ENCODE results near the gene SMIM1.
"Not testable (repeated sequence)": the region's sequence is repeated elsewhere in the genome, so short reads cannot be mapped to it uniquely, and the experiment has no call there.

The SMIM1 gene

GRCh38 chr1:3747903-3748302 is 24.6 kb upstream of the SMIM1 start:
- Histone ChIP-seq H3K4me2 (ENCODE audit: low read length) (peak overlapping the region; percentile 84), H3K27me3 (ENCODE audit: control insufficient read depth, insufficient read depth, low read length) (peaks cover 19% of the 10 kb centered on the region), H3K4me3 (ENCODE audit: low read length) (peak overlapping the region; percentile 77), H3K36me3 (ENCODE audit: insufficient read depth, low read length) (peaks cover under 1% of the 10 kb centered on the region), H3K9me3 (replicated peaks; ENCODE audit: low read length) (no peaks in the 10 kb centered on the region), H3K9ac (ENCODE audit: low read depth, low read length) (peak overlapping the region; percentile 80), H3K4me1 (ENCODE audit: control insufficient read depth, insufficient read depth, low read length) (peaks cover 20% of the 10 kb centered on the region)

GRCh38 chr1:3748316-3748900 is 24.1 kb upstream of the SMIM1 start:
- H3K27me3 ChIP-seq (ENCODE audit: control insufficient read depth, insufficient read depth, low read length), result peaks cover 21% of the 10 kb centered on the region
- H3K9ac ChIP-seq (ENCODE audit: low read depth, low read length); H3K9me3 ChIP-seq (replicated peaks; ENCODE audit: low read length); H3K36me3 ChIP-seq (ENCODE audit: insufficient read depth, low read length); H3K4me2 ChIP-seq (ENCODE audit: low read length); H3K4me3 ChIP-seq (ENCODE audit: low read length): not testable (repeated sequence)
- H3K4me1 ChIP-seq (ENCODE audit: control insufficient read depth, insufficient read depth, low read length), result peaks cover 20% of the 10 kb centered on the region

GRCh38 chr1:3749512-3749911 is 23.0 kb upstream of the SMIM1 start:
- no peak overlapping the region for H3K4me3 ChIP-seq (ENCODE audit: low read length)
- no peaks in the 10 kb centered on the region for H3K36me3 ChIP-seq (ENCODE audit: insufficient read depth, low read length)
- peaks cover 20% of the 10 kb centered on the region for H3K4me1 ChIP-seq (ENCODE audit: control insufficient read depth, insufficient read depth, low read length)
- H3K9ac ChIP-seq (ENCODE audit: low read depth, low read length), result no peak overlapping the region
- no peaks in the 10 kb centered on the region for H3K9me3 ChIP-seq (replicated peaks; ENCODE audit: low read length)
- no peak overlapping the region for H3K4me2 ChIP-seq (ENCODE audit: low read length)
- H3K27me3 ChIP-seq (ENCODE audit: control insufficient read depth, insufficient read depth, low read length), result peaks cover 27% of the 10 kb centered on the region

GRCh38 chr1:3750741-3751140 is 21.8 kb upstream of the SMIM1 start:
- Histone ChIP-seq H3K4me3 (ENCODE audit: low read length) (no peak overlapping the region), H3K27me3 (ENCODE audit: control insufficient read depth, insufficient read depth, low read length) (peaks cover 34% of the 10 kb centered on the region), H3K9ac (ENCODE audit: low read depth, low read length) (no peak overlapping the region), H3K36me3 (ENCODE audit: insufficient read depth, low read length) (no peaks in the 10 kb centered on the region), H3K4me2 (ENCODE audit: low read length) (no peak overlapping the region), H3K4me1 (ENCODE audit: control insufficient read depth, insufficient read depth, low read length) (peaks cover 19% of the 10 kb centered on the region), H3K9me3 (replicated peaks; ENCODE audit: low read length) (no peaks in the 10 kb centered on the region)

GRCh38 chr1:3752400-3752945 is 20.1 kb upstream of the SMIM1 start, which contains the start of gene CCDC27:
TSS of gene CCDC27 (plus strand) at chr1:3752450. CDS start at chr1:3752482, 32 bp downstream.
- Histone ChIP-seq H3K27me3 (ENCODE audit: control insufficient read depth, insufficient read depth, low read length) (peaks cover 42% of the 10 kb centered on the region), H3K36me3 (ENCODE audit: insufficient read depth, low read length) (no peaks in the 10 kb centered on the region), H3K4me1 (ENCODE audit: control insufficient read depth, insufficient read depth, low read length) (peaks cover 6% of the 10 kb centered on the region), H3K9ac (ENCODE audit: low read depth, low read length) (no peak within 1 kb of the TSS), H3K4me3 (ENCODE audit: low read length) (no peak within 1 kb of the TSS), H3K4me2 (ENCODE audit: low read length) (no peak within 1 kb of the TSS), H3K9me3 (replicated peaks; ENCODE audit: low read length) (no peaks in the 10 kb centered on the region)

GRCh38 chr1:3753656-3754454 is 18.7 kb upstream of the SMIM1 start:
- H3K27me3 ChIP-seq (ENCODE audit: control insufficient read depth, insufficient read depth, low read length), result peaks cover 42% of the 10 kb centered on the region
- H3K4me3 ChIP-seq (ENCODE audit: low read length), result no peak overlapping the region
- no peak overlapping the region for H3K4me2 ChIP-seq (ENCODE audit: low read length)
- no peaks in the 10 kb centered on the region for H3K9me3 ChIP-seq (replicated peaks; ENCODE audit: low read length)
- no peaks in the 10 kb centered on the region for H3K4me1 ChIP-seq (ENCODE audit: control insufficient read depth, insufficient read depth, low read length)
- H3K9ac ChIP-seq (ENCODE audit: low read depth, low read length), result no peak overlapping the region
- H3K36me3 ChIP-seq (ENCODE audit: insufficient read depth, low read length), result no peaks in the 10 kb centered on the region

- Histone ChIP-seq H3K4me3 (ENCODE audit: low read length) (no peak overlapping the region), H3K9ac (ENCODE audit: low read depth, low read length) (no peak overlapping the region)
These were observed 16.2 kb upstream of the SMIM1 start for GRCh38 chr1:3756394-3756793.

GRCh38 chr1:3759164-3759563 is 13.4 kb upstream of the SMIM1 start:
- H3K9ac ChIP-seq (ENCODE audit: low read depth, low read length), result no peak overlapping the region
- no peak overlapping the region for H3K4me3 ChIP-seq (ENCODE audit: low read length)
- H3K36me3 ChIP-seq (ENCODE audit: insufficient read depth, low read length), result no peaks in the 10 kb centered on the region
- peaks cover 49% of the 10 kb centered on the region for H3K27me3 ChIP-seq (ENCODE audit: control insufficient read depth, insufficient read depth, low read length)
- H3K4me1 ChIP-seq (ENCODE audit: control insufficient read depth, insufficient read depth, low read length), result no peaks in the 10 kb centered on the region
- H3K9me3 ChIP-seq (replicated peaks; ENCODE audit: low read length), result peaks cover 7% of the 10 kb centered on the region
- H3K4me2 ChIP-seq (ENCODE audit: low read length), result no peak overlapping the region

More at GRCh38 chr1:3756394-3756793, 16.2 kb upstream of the SMIM1 start:
- no peaks in the 10 kb centered on the region for H3K36me3 ChIP-seq (ENCODE audit: insufficient read depth, low read length)
- peaks cover 7% of the 10 kb centered on the region for H3K9me3 ChIP-seq (replicated peaks; ENCODE audit: low read length)
- no peak overlapping the region for H3K4me2 ChIP-seq (ENCODE audit: low read length)
- peaks cover 51% of the 10 kb centered on the region for H3K27me3 ChIP-seq (ENCODE audit: control insufficient read depth, insufficient read depth, low read length)
- H3K4me1 ChIP-seq (ENCODE audit: control insufficient read depth, insufficient read depth, low read length), result no peaks in the 10 kb centered on the region

- Histone ChIP-seq H3K4me3 (ENCODE audit: low read length) (no peak overlapping the region), H3K9me3 (replicated peaks; ENCODE audit: low read length) (peaks cover 7% of the 10 kb centered on the region), H3K9ac (ENCODE audit: low read depth, low read length) (no peak overlapping the region), H3K36me3 (ENCODE audit: insufficient read depth, low read length) (no peaks in the 10 kb centered on the region), H3K4me1 (ENCODE audit: control insufficient read depth, insufficient read depth, low read length) (no peaks in the 10 kb centered on the region), H3K4me2 (ENCODE audit: low read length) (no peak overlapping the region), H3K27me3 (ENCODE audit: control insufficient read depth, insufficient read depth, low read length) (peaks cover 44% of the 10 kb centered on the region)
These were observed 12.8 kb upstream of the SMIM1 start for GRCh38 chr1:3759796-3760195.

GRCh38 chr1:3761296-3762010 is 11.1 kb upstream of the SMIM1 start:
- no peak overlapping the region for H3K9ac ChIP-seq (ENCODE audit: low read depth, low read length)
- H3K4me2 ChIP-seq (ENCODE audit: low read length), result no peak overlapping the region
- peaks cover 7% of the 10 kb centered on the region for H3K9me3 ChIP-seq (replicated peaks; ENCODE audit: low read length)
- H3K4me3 ChIP-seq (ENCODE audit: low read length), result no peak overlapping the region
- no peaks in the 10 kb centered on the region for H3K36me3 ChIP-seq (ENCODE audit: insufficient read depth, low read length)
- H3K4me1 ChIP-seq (ENCODE audit: control insufficient read depth, insufficient read depth, low read length), result no peaks in the 10 kb centered on the region
- H3K27me3 ChIP-seq (ENCODE audit: control insufficient read depth, insufficient read depth, low read length), result peaks cover 45% of the 10 kb centered on the region

GRCh38 chr1:3762151-3762872 is 10.2 kb upstream of the SMIM1 start:
- H3K4me3 ChIP-seq (ENCODE audit: low read length), result no peak overlapping the region
- H3K9me3 ChIP-seq (replicated peaks; ENCODE audit: low read length), result peaks cover 7% of the 10 kb centered on the region
- H3K9ac ChIP-seq (ENCODE audit: low read depth, low read length), result no peak overlapping the region
- no peaks in the 10 kb centered on the region for H3K4me1 ChIP-seq (ENCODE audit: control insufficient read depth, insufficient read depth, low read length)
- H3K27me3 ChIP-seq (ENCODE audit: control insufficient read depth, insufficient read depth, low read length), result peaks cover 42% of the 10 kb centered on the region
- H3K36me3 ChIP-seq (ENCODE audit: insufficient read depth, low read length), result no peaks in the 10 kb centered on the region
- no peak overlapping the region for H3K4me2 ChIP-seq (ENCODE audit: low read length)

Data from skeletal muscle satellite cell (primary cell).